HEK293 (cell line): ENCODE results near the gene EXD3.
A peak's percentile ranks its signal among the peaks of the same experiment; 100 is the strongest.

Experiments
- GFI1B ChIP-seq: fragments of 450-650 bp; formaldehyde crosslinking; IDR thresholded peaks from 2 replicates; pipeline ENCODE4 v1.5.1; 2016; ENCODE audit warnings: missing biosample characterization, missing genetic modification characterization
- KLF16 ChIP-seq: fragments of 450-650 bp; formaldehyde crosslinking; IDR thresholded peaks from 2 replicates; pipeline ENCODE4 v1.5.1; 2017; ENCODE audit warnings: missing biosample characterization, missing genetic modification characterization
- MEIS1 ChIP-seq: sonication (generic); formaldehyde crosslinking; IDR thresholded peaks from 2 replicates; pipeline ENCODE4 v1.8.1; 2022; ENCODE audit warnings: missing genetic modification reagents, mild to moderate bottlenecking, borderline replicate concordance
- OVOL3 ChIP-seq: fragments of 450-650 bp; formaldehyde crosslinking; IDR thresholded peaks from 2 replicates; pipeline ENCODE4 v1.5.1; 2016; ENCODE audit warnings: missing biosample characterization, missing genetic modification characterization
- REPIN1 ChIP-seq: fragments of 450-650 bp; formaldehyde crosslinking; IDR thresholded peaks from 2 replicates; pipeline ENCODE4 v1.5.1; 2017; ENCODE audit warnings: missing biosample characterization, missing genetic modification characterization, low read depth
- SP7 ChIP-seq: fragments of 450-650 bp; formaldehyde crosslinking; IDR thresholded peaks from 2 replicates; pipeline ENCODE4 v1.5.1; 2016; ENCODE audit warnings: missing biosample characterization, missing genetic modification characterization
- YY2 ChIP-seq: fragments of 450-650 bp; formaldehyde crosslinking; IDR thresholded peaks from 2 replicates; pipeline ENCODE4 v1.5.1; 2016; ENCODE audit warnings: missing biosample characterization, missing genetic modification characterization
- ZBTB20 ChIP-seq: fragments of 450-650 bp; formaldehyde crosslinking; IDR thresholded peaks from 2 replicates; pipeline ENCODE4 v1.5.1; 2016; ENCODE audit warnings: missing biosample characterization, missing genetic modification characterization
- ZBTB7A ChIP-seq: fragments of 450-650 bp; formaldehyde crosslinking; IDR thresholded peaks from 2 replicates; pipeline ENCODE4 v1.5.1; 2016; ENCODE audit warnings: low read depth, missing biosample characterization, missing genetic modification characterization
- ZEB2 ChIP-seq: fragments of 450-650 bp; formaldehyde crosslinking; IDR thresholded peaks from 2 replicates; pipeline ENCODE4 v1.5.1; 2016; ENCODE audit warnings: missing biosample characterization, missing genetic modification characterization
- ZFHX2 ChIP-seq: fragments of 450-650 bp; formaldehyde crosslinking; conservative IDR thresholded peaks from 2 replicates; pipeline ENCODE4 v1.5.1; 2016; ENCODE audit warnings: missing biosample characterization, missing genetic modification characterization
- ZFP41 ChIP-seq: fragments of 450-650 bp; formaldehyde crosslinking; IDR thresholded peaks from 2 replicates; pipeline ENCODE4 v1.5.1; 2016; ENCODE audit warnings: missing biosample characterization, missing genetic modification characterization, borderline replicate concordance
- ZNF10 ChIP-seq: fragments of 450-650 bp; formaldehyde crosslinking; IDR thresholded peaks from 2 replicates; pipeline ENCODE4 v1.5.1; 2017; ENCODE audit warnings: missing biosample characterization, missing genetic modification characterization
- ZNF121 ChIP-seq: fragments of 450-650 bp; formaldehyde crosslinking; IDR thresholded peaks from 2 replicates; pipeline ENCODE4 v1.5.1; 2016; ENCODE audit warnings: missing biosample characterization, missing genetic modification characterization
- ZNF155 ChIP-seq: fragments of 450-650 bp; formaldehyde crosslinking; IDR thresholded peaks from 2 replicates; pipeline ENCODE4 v1.5.1; 2016; ENCODE audit warnings: missing biosample characterization, missing genetic modification characterization
- ZNF266 ChIP-seq: fragments of 450-650 bp; formaldehyde crosslinking; IDR thresholded peaks from 2 replicates; pipeline ENCODE4 v1.5.1; 2016; ENCODE audit warnings: missing biosample characterization, missing genetic modification characterization, low read depth
- ZNF341 ChIP-seq: fragments of 450-650 bp; formaldehyde crosslinking; IDR thresholded peaks from 2 replicates; pipeline ENCODE4; 2016; ENCODE audit warnings: low read depth, missing biosample characterization, missing genetic modification characterization
- ZNF391 ChIP-seq: fragments of 450-650 bp; formaldehyde crosslinking; IDR thresholded peaks from 2 replicates; pipeline ENCODE4 v1.5.1; 2016; ENCODE audit warnings: low read depth, missing biosample characterization, missing genetic modification characterization, borderline replicate concordance
- ZNF404 ChIP-seq: fragments of 450-650 bp; formaldehyde crosslinking; IDR thresholded peaks from 2 replicates; pipeline ENCODE4 v1.5.1; 2017; ENCODE audit warnings: missing biosample characterization, missing genetic modification characterization
- ZNF501 ChIP-seq: fragments of 450-650 bp; formaldehyde crosslinking; IDR thresholded peaks from 2 replicates; pipeline ENCODE4 v1.5.1; 2016; ENCODE audit warnings: missing biosample characterization, missing genetic modification characterization
- ZNF514 ChIP-seq: fragments of 450-650 bp; formaldehyde crosslinking; IDR thresholded peaks from 2 replicates; pipeline ENCODE4 v1.5.1; 2016; ENCODE audit warnings: missing biosample characterization, missing genetic modification characterization
- ZNF558 ChIP-seq: fragments of 450-650 bp; formaldehyde crosslinking; IDR thresholded peaks from 2 replicates; pipeline ENCODE4 v1.5.1; 2016; ENCODE audit warnings: missing biosample characterization, missing genetic modification characterization
- ZNF585B ChIP-seq: fragments of 450-650 bp; formaldehyde crosslinking; IDR thresholded peaks from 2 replicates; pipeline ENCODE4 v1.5.1; 2016; ENCODE audit warnings: missing biosample characterization, missing genetic modification characterization
- ZNF624 ChIP-seq: fragments of 450-650 bp; formaldehyde crosslinking; IDR thresholded peaks from 2 replicates; pipeline ENCODE4 v1.5.1; 2017; ENCODE audit warnings: missing biosample characterization, missing genetic modification characterization
- ZNF629 ChIP-seq: fragments of 450-650 bp; formaldehyde crosslinking; IDR thresholded peaks from 2 replicates; pipeline ENCODE4 v1.5.1; 2017; ENCODE audit warnings: missing biosample characterization, missing genetic modification characterization
- ZNF785 ChIP-seq: fragments of 450-650 bp; formaldehyde crosslinking; IDR thresholded peaks from 2 replicates; pipeline ENCODE4 v1.5.1; 2016; ENCODE audit warnings: missing biosample characterization, missing genetic modification characterization
- TF ChIP-seq, protein P1 (sequence below): fragments of 450-650 bp; formaldehyde crosslinking; IDR thresholded peaks from 2 replicates; pipeline ENCODE4 v1.5.1; 2016; ENCODE audit warnings: missing biosample characterization, missing genetic modification characterization
- TF ChIP-seq, protein P2 (sequence below): fragments of 450-650 bp; formaldehyde crosslinking; IDR thresholded peaks from 2 replicates; pipeline ENCODE4 v1.5.1; 2017; ENCODE audit warnings: missing biosample characterization, missing genetic modification characterization
- TF ChIP-seq, protein P3 (sequence below): fragments of 450-650 bp; formaldehyde crosslinking; IDR thresholded peaks from 2 replicates; pipeline ENCODE4 v1.5.1; 2016; ENCODE audit warnings: missing biosample characterization, missing genetic modification characterization
- TF ChIP-seq, protein P4 (sequence below): fragments of 450-650 bp; formaldehyde crosslinking; IDR thresholded peaks from 2 replicates; pipeline ENCODE4 v1.5.1; 2016; ENCODE audit warnings: missing biosample characterization, missing genetic modification characterization
- TF ChIP-seq, protein P5 (sequence below): fragments of 450-650 bp; formaldehyde crosslinking; IDR thresholded peaks from 2 replicates; pipeline ENCODE4 v1.5.1; 2017; ENCODE audit warnings: missing biosample characterization, missing genetic modification characterization
- TF ChIP-seq, protein P6 (sequence below): fragments of 450-650 bp; formaldehyde crosslinking; IDR thresholded peaks from 2 replicates; pipeline ENCODE4 v1.5.1; 2016; ENCODE audit warnings: missing biosample characterization, missing genetic modification characterization

EXD3 gene

DNA sequence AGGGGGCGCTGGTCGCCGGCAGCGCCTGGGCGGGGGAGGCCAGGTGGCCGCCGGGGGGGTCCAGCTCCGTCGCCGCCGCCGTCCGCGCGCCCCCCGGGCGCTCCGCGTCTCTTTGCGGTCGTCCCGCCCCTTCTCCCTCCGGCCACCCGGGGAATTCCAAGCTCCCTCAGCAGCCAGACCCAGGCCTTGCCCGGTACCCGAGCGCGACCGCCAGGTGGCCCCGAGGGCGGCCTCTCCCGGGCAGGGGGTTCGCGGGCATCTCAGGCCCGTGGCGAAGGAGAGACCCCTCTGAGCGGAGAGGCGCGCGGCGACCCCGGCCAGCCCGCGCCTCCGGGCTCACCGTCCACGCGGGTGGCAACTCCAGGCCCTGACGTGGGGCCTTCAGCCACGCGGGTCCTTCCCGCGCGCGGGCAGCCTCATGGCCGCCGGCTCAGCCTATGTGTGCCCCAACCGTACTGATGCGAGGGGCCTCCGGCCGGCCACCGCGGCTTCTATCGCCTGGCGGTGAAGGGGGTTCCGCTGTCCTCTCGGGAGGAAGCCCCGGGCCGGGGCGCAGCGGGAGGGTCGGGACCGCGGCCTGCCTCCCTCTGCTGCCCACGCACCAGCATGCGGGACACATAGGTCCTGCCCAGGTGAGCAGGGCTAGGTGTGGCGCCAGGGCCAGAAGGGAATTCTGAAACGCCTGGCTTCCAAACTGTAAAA lies 120.4 kb downstream of the EXD3 start (continued):
- TF ChIP-seq, protein P1, sequence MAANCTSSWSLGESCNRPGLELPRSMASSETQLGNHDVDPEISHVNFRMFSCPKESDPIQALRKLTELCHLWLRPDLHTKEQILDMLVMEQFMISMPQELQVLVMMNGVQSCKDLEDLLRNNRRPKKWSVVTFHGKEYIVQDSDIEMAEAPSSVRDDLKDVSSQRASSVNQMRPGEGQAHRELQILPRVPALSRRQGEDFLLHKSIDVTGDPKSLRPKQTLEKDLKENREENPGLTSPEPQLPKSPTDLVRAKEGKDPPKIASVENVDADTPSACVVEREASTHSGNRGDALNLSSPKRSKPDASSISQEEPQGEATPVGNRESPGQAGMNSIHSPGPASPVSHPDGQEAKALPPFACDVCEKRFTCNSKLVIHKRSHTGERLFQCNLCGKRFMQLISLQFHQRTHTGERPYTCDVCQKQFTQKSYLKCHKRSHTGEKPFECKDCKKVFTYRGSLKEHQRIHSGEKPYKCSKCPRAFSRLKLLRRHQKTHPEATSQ: peak; percentile 34; the same call in 1 of the 2 replicates
- no peak for TF ChIP-seq ZNF585B (tag by site-specific recombination)
- TF ChIP-seq ZNF391 (tag by site-specific recombination): 0 out of 2 replicates have a peak, but pooled peaks have one; percentile 43
- TF ChIP-seq, protein P2, sequence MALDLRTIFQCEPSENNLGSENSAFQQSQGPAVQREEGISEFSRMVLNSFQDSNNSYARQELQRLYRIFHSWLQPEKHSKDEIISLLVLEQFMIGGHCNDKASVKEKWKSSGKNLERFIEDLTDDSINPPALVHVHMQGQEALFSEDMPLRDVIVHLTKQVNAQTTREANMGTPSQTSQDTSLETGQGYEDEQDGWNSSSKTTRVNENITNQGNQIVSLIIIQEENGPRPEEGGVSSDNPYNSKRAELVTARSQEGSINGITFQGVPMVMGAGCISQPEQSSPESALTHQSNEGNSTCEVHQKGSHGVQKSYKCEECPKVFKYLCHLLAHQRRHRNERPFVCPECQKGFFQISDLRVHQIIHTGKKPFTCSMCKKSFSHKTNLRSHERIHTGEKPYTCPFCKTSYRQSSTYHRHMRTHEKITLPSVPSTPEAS: no peak
- peak; percentile 81 for TF ChIP-seq ZNF341
- peak; percentile 44; the same call in 1 of the 2 replicates for TF ChIP-seq YY2 (tag by site-specific recombination)
- TF ChIP-seq ZFP41 (tag by site-specific recombination): no peak
- 0 out of 2 replicates have a peak, but pooled peaks have one; percentile 34 for TF ChIP-seq ZNF501
- TF ChIP-seq ZFHX2 (tag by site-specific recombination): peak; percentile 64
- TF ChIP-seq, protein P3, sequence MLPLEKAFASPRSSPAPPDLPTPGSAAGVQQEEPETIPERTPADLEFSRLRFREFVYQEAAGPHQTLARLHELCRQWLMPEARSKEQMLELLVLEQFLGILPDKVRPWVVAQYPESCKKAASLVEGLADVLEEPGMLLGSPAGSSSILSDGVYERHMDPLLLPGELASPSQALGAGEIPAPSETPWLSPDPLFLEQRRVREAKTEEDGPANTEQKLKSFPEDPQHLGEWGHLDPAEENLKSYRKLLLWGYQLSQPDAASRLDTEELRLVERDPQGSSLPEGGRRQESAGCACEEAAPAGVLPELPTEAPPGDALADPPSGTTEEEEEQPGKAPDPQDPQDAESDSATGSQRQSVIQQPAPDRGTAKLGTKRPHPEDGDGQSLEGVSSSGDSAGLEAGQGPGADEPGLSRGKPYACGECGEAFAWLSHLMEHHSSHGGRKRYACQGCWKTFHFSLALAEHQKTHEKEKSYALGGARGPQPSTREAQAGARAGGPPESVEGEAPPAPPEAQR (tag by site-specific recombination): 0 out of 2 replicates have a peak, but pooled peaks have one; percentile 43
- TF ChIP-seq, protein P4, sequence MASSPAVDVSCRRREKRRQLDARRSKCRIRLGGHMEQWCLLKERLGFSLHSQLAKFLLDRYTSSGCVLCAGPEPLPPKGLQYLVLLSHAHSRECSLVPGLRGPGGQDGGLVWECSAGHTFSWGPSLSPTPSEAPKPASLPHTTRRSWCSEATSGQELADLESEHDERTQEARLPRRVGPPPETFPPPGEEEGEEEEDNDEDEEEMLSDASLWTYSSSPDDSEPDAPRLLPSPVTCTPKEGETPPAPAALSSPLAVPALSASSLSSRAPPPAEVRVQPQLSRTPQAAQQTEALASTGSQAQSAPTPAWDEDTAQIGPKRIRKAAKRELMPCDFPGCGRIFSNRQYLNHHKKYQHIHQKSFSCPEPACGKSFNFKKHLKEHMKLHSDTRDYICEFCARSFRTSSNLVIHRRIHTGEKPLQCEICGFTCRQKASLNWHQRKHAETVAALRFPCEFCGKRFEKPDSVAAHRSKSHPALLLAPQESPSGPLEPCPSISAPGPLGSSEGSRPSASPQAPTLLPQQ (tag by site-specific recombination): peak; percentile 64
- TF ChIP-seq ZNF121 (tag by site-specific recombination): no peak
- no peak for TF ChIP-seq ZNF514 (tag by site-specific recombination)
- TF ChIP-seq, protein P5, sequence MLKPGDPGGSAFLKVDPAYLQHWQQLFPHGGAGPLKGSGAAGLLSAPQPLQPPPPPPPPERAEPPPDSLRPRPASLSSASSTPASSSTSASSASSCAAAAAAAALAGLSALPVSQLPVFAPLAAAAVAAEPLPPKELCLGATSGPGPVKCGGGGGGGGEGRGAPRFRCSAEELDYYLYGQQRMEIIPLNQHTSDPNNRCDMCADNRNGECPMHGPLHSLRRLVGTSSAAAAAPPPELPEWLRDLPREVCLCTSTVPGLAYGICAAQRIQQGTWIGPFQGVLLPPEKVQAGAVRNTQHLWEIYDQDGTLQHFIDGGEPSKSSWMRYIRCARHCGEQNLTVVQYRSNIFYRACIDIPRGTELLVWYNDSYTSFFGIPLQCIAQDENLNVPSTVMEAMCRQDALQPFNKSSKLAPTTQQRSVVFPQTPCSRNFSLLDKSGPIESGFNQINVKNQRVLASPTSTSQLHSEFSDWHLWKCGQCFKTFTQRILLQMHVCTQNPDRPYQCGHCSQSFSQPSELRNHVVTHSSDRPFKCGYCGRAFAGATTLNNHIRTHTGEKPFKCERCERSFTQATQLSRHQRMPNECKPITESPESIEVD (tag by site-specific recombination): no peak
- TF ChIP-seq ZNF10 (tag by site-specific recombination): no peak
- TF ChIP-seq ZNF624 (tag by site-specific recombination): no peak
- TF ChIP-seq SP7 (tag by site-specific recombination): no peak; the same call in 1 of the 2 replicates
- TF ChIP-seq MEIS1: no peak
- peak; percentile 79 for TF ChIP-seq ZBTB20 (tag by site-specific recombination)
- no peak for TF ChIP-seq ZNF266 (tag by site-specific recombination)
- no peak for TF ChIP-seq ZNF155
- no peak for TF ChIP-seq GFI1B (tag by site-specific recombination)
- no peak for TF ChIP-seq ZNF629
- peak; percentile 75 for TF ChIP-seq ZNF785 (tag by site-specific recombination)
- TF ChIP-seq ZNF404 (tag by site-specific recombination): no peak
- no peak for TF ChIP-seq ZNF558 (tag by site-specific recombination)
- TF ChIP-seq, protein P6, sequence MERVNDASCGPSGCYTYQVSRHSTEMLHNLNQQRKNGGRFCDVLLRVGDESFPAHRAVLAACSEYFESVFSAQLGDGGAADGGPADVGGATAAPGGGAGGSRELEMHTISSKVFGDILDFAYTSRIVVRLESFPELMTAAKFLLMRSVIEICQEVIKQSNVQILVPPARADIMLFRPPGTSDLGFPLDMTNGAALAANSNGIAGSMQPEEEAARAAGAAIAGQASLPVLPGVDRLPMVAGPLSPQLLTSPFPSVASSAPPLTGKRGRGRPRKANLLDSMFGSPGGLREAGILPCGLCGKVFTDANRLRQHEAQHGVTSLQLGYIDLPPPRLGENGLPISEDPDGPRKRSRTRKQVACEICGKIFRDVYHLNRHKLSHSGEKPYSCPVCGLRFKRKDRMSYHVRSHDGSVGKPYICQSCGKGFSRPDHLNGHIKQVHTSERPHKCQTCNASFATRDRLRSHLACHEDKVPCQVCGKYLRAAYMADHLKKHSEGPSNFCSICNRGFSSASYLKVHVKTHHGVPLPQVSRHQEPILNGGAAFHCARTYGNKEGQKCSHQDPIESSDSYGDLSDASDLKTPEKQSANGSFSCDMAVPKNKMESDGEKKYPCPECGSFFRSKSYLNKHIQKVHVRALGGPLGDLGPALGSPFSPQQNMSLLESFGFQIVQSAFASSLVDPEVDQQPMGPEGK (tag by site-specific recombination): peak; percentile 74
- TF ChIP-seq KLF16 (tag by site-specific recombination): 0 out of 2 replicates have a peak, but pooled peaks have one; percentile 20
- TF ChIP-seq ZEB2 (tag by site-specific recombination): peak; percentile 95
- TF ChIP-seq OVOL3 (tag by site-specific recombination): 0 out of 2 replicates have a peak, but pooled peaks have one; percentile 6
- TF ChIP-seq ZBTB7A (tag by site-specific recombination): peak; percentile 62; the same call in 1 of the 2 replicates
- TF ChIP-seq REPIN1: no peak
